GM20000 (cell line): Measurements from ENCODE around the gene CLMN.
A peak's percentile ranks its signal among the peaks of the same experiment; 100 is the strongest.

ENCODE experiments used
- DNase-seq: peaks from one replicate; pipeline ENCODE4 v3.0.0; 2012; ENCODE audit warnings: low spot score
- CTCF ChIP-seq: IDR thresholded peaks from 2 replicates; pipeline ENCODE4 v1.5.1; 2012; ENCODE audit warnings: mild to moderate bottlenecking, control low read depth; ENCODE audit errors: extremely low read depth, missing control alignments

The CLMN gene

GRCh38 chr14:95263527-95264231 is 56.0 kb downstream of the CLMN start:
- no peak for TF ChIP-seq CTCF
- no peak for DNase-seq

- no peak for DNase-seq
- TF ChIP-seq CTCF, result no peak
Measured at GRCh38 chr14:95262511-95262891, 57.2 kb downstream of the CLMN start.

- no peak for TF ChIP-seq CTCF
- no peak for DNase-seq
Measured at GRCh38 chr14:95261616-95262510, 57.8 kb downstream of the CLMN start.

- TF ChIP-seq CTCF, result no peak
- peak; percentile 40 for DNase-seq
Measured at GRCh38 chr14:95260537-95261361, 59.0 kb downstream of the CLMN start.

GRCh38 chr14:95258754-95259593 is 60.7 kb downstream of the CLMN start:
- no peak for TF ChIP-seq CTCF
- DNase-seq, result no peak

- TF ChIP-seq CTCF, result no peak
- no peak for DNase-seq
Measured at GRCh38 chr14:95258156-95258555, 61.6 kb downstream of the CLMN start.
